GM13977 (cell line): ENCODE results near the gene PSME3IP1.

Experiments used
- DNase-seq: peaks from one replicate; pipeline ENCODE4 v3.0.0; 2012; ENCODE audit warnings: low spot score
- in situ Hi-C: fragments of 300-500 bp; cut with MboI; formaldehyde crosslinking; loops from one replicate; pipeline ENCODE4 v1.12.0; 2022; ENCODE audit warnings: low sequenced_read_pairs, low pct_unique_long_range_greater_than_20kb, mixed read lengths, inconsistent platforms; ENCODE audit not compliant: unreplicated experiment
- TF ChIP-seq, protein P1 (sequence below): IDR thresholded peaks from 2 replicates; pipeline ENCODE4 v1.5.1; 2012; ENCODE audit warnings: mild to moderate bottlenecking, control low read depth; ENCODE audit not compliant: insufficient read depth; ENCODE audit errors: extremely low read depth, missing control alignments

The PSME3IP1 gene

DNA sequence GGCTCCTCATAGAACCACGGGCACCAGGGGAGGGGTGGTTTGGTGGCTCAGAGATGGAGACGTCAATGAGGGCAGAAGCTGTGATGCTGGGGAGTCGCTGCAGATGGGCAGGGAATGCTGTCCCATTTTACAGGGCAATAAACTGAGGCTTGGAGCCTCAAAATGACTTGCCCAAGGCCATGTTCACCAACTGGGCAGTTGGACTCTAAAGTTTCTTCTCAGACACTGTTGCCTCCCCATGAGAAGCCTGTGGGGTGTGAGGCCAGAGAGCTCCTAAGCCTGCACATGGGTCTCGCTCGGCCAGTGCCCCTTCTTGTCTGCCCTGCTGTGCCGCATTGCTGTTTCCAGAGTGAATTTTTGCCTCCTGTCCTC lies 54.9 kb downstream of the PSME3IP1 start:
- DNase-seq: no peak
- TF ChIP-seq, protein P1, sequence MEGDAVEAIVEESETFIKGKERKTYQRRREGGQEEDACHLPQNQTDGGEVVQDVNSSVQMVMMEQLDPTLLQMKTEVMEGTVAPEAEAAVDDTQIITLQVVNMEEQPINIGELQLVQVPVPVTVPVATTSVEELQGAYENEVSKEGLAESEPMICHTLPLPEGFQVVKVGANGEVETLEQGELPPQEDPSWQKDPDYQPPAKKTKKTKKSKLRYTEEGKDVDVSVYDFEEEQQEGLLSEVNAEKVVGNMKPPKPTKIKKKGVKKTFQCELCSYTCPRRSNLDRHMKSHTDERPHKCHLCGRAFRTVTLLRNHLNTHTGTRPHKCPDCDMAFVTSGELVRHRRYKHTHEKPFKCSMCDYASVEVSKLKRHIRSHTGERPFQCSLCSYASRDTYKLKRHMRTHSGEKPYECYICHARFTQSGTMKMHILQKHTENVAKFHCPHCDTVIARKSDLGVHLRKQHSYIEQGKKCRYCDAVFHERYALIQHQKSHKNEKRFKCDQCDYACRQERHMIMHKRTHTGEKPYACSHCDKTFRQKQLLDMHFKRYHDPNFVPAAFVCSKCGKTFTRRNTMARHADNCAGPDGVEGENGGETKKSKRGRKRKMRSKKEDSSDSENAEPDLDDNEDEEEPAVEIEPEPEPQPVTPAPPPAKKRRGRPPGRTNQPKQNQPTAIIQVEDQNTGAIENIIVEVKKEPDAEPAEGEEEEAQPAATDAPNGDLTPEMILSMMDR: no peak
- in situ Hi-C loops: no loop called here

- TF ChIP-seq, protein P1: no peak
- DNase-seq: no peak
- in situ Hi-C loops: no loop called here
Observed at GRCh38 chr16:57128771-57129389, 57.0 kb downstream of the PSME3IP1 start.

GRCh38 chr16:57127836-57128235 lies 58.0 kb downstream of the PSME3IP1 start:
- TF ChIP-seq, protein P1: no peak
- DNase-seq: no peak
- in situ Hi-C loops: no loop called here

DNA sequence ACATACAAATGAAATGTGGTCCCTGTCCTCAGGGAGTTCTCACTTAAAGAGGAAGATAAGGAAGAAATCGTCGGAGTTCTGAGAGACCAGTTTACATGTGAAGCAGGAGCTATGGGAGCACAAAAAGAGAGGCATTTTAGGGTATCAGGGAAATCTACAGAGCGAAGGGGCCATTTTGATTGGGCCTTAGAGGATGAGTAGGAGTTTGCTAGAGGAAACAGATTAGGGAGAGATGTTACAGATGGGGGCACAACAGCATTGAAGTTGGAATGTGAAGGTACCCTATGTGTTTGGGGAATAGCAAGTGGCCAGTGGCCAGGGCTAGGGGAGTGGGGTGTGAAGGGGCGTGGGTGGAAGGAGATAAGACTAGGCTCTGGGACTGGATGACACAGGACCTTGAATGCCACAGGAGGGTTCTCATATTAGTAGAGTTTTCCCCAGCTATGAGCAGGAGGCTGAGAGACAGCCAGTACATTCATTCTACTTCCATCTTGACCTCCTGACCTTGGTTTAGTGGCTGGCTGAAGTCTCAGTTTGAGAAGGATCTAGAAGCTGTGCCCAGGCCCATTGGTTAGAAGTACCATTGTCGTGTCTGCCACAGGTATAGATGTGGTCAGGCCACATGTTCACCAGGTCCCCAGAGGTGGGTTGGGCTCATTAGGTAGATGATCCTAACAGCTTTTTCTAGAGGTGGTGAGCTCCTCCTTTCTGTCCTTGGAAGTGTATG lies 58.6 kb downstream of the PSME3IP1 start:
- in situ Hi-C loops: no loop called here
- TF ChIP-seq, protein P1: no peak
- no peak for DNase-seq

- in situ Hi-C loops: no loop called here
- TF ChIP-seq, protein P1: no peak
Observed at GRCh38 chr16:57126411-57126810, 59.4 kb downstream of the PSME3IP1 start.

DNA sequence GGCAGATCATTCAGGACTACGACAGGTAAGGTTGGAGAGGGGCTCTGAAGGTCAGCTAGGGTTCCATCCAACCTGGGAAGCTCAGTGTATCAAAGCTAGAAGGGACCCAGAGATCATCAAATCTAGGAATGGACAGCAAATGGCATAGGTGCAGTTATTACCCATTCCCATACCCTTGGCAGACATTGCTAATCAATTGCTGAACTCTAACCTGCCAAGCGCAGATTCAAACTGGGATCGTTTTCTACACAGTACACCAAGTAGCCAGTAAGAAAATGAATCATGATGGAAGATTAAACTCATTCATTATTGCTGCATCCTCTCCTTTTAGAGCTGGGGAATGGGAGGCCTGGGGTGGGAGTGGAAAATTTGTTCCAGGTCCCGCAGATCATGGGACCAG lies 59.9 kb downstream of the PSME3IP1 start:
- in situ Hi-C loops: no loop called here
- DNase-seq: no peak
- TF ChIP-seq, protein P1: no peak

More at GRCh38 chr16:57126411-57126810, 59.4 kb downstream of the PSME3IP1 start:
- no peak for DNase-seq
